ENCODE measurements around the gene ZNF217.
"Not testable (repeated sequence)": the region's sequence is repeated elsewhere in the genome, so short reads cannot be mapped to it uniquely, and the experiment has no call there.

Gene ZNF217

DNA sequence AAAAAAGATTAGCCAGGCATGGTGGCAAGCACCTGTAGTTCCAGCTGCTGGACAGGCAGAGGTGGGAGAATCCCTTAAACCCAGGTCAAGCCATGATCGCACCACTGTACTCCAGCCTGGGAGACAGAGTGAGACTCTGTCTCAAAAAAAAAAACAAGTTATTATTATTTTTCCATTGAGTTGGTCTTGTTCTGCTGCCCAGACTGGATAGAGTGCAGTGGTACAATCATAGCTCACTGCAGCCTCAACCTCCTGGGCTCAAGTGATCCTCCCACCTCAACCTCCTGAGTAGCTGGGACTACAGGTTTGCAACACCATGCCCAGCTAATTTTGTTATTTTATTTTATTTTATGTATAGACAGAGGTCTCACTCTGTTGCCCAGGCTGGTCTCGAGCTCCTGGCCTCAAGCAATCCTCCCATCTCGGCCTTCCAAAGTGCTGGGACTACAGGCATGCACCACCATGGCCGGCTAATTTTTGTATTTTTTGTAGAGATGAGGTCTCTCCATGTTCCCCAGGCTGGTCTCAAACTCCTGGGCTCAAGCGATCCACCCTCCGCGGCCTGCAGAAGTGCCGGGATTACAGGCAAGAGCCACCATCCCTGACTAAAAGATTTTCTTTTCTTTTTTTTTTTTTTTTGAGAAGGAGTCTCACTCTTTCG, 31.4 kb downstream of the ZNF217 start:
- not testable (repeated sequence) for DNase-seq

- DNase-seq, result no peak
Observed at GRCh38 chr20:53561505-53561904, 32.1 kb downstream of the ZNF217 start.

GRCh38 chr20:53559816-53560215, 33.8 kb downstream of the ZNF217 start:
- no peak for DNase-seq

- no peak for DNase-seq
Observed at GRCh38 chr20:53557130-53557529, 36.5 kb downstream of the ZNF217 start.

GRCh38 chr20:53556267-53556897, 37.3 kb downstream of the ZNF217 start:
- DNase-seq, result no peak

DNA sequence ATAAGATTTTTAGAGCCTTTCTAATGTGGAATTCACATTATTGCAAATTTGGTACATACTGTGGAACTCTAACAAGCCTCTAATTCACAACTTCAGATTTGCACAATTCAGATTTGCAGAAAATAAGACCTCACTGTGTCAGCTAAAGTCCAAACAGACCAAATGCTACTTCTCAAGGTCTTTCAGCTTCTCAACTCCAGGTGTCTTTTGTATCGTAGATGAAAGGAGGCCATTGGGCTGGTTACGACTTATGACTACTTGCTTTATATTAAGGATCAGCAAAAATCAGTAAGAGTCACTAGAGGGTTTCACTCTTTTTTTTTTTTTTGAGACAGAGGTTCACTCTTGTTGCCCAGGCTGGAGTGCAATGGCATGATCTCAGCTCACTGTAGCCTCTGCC, 37.8 kb downstream of the ZNF217 start:
- no peak for DNase-seq

- no peak for DNase-seq
Observed at GRCh38 chr20:53555081-53555480, 38.6 kb downstream of the ZNF217 start.

GRCh38 chr20:53552572-53552893, 41.1 kb downstream of the ZNF217 start:
- DNase-seq, result not testable (repeated sequence)

DNA sequence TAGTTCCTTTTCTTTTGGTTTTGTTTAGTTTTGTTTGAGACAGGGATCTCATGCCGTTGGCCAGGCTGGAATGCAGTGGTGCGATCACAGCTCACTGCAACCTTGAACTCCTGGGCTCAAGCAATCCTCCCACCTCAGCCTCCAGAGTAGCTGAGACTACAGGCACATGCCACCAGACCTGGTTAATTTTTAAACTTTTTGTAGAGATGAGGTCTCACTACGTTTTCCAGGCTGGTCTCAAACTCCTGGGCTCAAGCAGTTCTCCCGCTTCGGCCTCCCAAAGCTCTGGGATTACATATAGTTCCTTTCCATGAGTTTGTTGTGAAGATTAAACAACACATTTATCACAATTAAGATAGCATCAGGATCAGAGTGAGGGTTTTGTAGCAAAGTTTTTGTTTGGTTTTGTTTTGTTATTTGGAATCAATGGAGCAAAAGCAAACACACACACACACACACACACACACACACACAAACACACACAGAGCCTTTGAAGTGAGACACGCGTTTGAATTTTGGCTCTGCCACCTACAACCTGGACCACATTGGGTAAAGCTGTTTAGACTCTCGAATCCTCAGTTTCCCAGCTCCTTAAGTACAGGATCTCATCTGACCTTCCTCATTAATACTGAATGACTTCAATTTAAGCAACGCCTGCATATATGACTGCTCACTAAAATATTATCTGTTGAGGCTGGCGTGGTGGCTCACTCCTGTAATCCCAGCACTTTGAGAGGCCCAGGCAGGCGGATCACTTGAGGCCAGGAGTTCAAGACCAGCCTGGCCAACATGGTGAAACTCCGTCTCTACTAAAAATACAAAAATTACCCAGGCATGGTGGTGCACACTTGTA, 41.7 kb downstream of the ZNF217 start:
- not testable (repeated sequence) for DNase-seq

- no peak for DNase-seq
Observed at GRCh38 chr20:53550280-53551187, 43.1 kb downstream of the ZNF217 start.

GRCh38 chr20:53547664-53548239, 45.9 kb downstream of the ZNF217 start:
- DNase-seq, result peak; percentile 4

- no peak for DNase-seq
Observed at GRCh38 chr20:53539516-53539915, 54.1 kb downstream of the ZNF217 start.

- not testable (repeated sequence) for DNase-seq
Observed at GRCh38 chr20:53536382-53536781, 57.3 kb downstream of the ZNF217 start.

- DNase-seq, result no peak
Observed at GRCh38 chr20:53535878-53536277, 57.8 kb downstream of the ZNF217 start.

DNA sequence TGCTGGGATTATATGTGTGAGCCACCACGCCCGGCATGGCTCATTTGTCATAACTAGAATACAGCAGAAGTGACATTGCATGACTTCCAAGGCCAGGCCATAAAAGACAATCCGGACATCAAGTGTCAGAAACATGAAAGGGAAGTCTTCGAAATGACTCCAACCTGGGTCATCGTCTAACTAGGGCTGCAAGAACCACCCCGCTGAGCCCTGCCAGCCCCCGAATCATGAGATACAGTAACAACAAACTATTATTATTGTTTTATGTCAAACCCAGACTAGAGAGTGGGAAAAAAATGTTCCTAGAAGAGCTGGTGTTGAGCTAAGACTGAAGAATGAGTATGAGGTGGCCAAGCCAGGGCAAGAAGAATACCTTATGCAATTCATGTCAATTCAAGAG, 59.6 kb downstream of the ZNF217 start:
- no peak for DNase-seq

GRCh38 chr20:53533500-53533899, 60.1 kb downstream of the ZNF217 start:
- DNase-seq, result no peak

DNA sequence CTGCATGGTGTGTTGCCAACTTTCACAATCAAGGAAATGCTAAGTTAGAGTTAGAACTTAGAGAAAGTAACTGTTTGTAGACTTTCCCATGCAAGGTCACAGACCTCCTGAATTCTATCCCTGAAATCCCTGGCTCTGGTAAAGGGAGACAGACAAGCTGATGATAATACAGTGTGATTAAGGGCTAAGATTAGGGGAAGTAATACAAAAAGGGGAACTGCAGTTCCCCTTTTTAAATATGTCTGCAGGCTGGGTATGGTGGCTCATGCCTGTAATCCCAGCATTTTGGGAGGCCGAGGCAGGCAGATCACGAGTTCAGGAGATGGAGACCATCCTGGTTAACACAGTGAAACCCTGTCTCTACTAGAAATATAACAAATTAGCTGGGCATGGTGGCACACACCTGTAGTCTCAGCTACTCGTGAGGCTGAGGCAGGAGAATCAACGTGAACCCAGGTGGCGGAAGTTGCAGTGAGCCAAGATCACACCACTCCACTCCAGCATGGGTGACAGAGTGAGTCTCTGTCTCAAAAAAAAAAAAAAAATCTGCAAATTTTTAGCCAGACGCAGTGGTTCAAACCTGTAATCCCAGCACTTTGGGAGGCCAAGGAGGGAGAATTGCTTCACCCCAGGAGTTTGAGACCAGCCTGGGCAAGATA, 60.9 kb downstream of the ZNF217 start:
- not testable (repeated sequence) for DNase-seq

- DNase-seq, result no peak
Observed at GRCh38 chr20:53530440-53530839, 63.2 kb downstream of the ZNF217 start.

DNA sequence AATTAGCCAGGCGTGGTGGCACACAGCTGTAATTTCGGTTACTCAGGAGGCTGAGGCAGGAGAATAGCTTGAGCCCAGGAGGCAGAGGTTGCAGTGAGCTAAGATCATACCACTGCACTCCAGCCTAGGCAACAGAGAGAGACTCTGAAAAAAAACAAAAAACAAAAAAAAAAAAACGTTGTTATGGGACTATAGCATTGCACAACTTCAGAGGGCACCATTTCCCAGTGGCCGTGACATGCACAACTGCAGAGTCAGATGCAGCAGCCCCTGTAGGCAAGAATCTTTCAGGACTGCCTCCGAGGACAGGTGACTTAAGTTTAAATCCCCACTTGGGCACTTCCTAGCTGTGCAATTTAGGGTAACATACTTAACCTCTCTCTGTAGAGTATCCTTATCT, 64.0 kb downstream of the ZNF217 start:
- DNase-seq, result no peak

DNA sequence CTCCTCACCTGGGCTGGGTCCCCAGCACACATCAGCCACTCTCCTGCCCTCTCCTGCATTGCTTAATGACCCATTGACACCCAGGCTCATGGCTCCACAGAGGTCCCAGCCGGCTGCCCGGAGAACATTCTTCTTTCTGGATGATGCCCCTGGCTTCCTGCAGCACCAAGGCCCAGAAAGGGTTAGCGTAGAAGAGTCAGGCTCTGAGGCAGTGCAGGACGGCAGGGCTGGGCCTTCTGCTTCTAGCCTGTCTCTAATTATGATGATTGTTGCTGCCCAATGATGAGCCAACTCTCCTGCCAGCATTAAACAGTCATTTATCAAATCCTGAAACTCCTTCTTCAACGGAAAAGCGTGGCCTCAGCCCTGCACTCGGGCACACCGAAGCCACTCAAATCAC, 66.4 kb downstream of the ZNF217 start:
- DNase-seq, result no peak

- no peak for DNase-seq
Observed at GRCh38 chr20:53524589-53525312, 68.9 kb downstream of the ZNF217 start.
